Fibroblast of skin of left quadriceps (primary cell): Measurements from ENCODE around the gene PTPN4.
A peak's percentile ranks its signal among the peaks of the same experiment; 100 is the strongest.
"Not testable (repeated sequence)": the region's sequence is repeated elsewhere in the genome, so short reads cannot be mapped to it uniquely, and the experiment has no call there.

ENCODE experiments used
- DNase-seq, 2 experiments: peaks; one replicate each; pipeline ENCODE4 v3.0.0-alpha.2; 2013; ENCODE audit warnings: low read depth in 2 of 2

Gene PTPN4

GRCh38 chr2:119941981-119942513, 182.3 kb downstream of the PTPN4 start:
- DNase-seq, result no peak

GRCh38 chr2:119943058-119943457, 183.3 kb downstream of the PTPN4 start:
- peak; percentile 1 to 14 for DNase-seq

- no peak for DNase-seq
These were observed 187.8 kb downstream of the PTPN4 start for GRCh38 chr2:119947535-119947934.

- DNase-seq, result no peak
These were observed 191.2 kb downstream of the PTPN4 start for GRCh38 chr2:119950966-119951365.

- DNase-seq, result peak; percentile 8
These were observed 199.0 kb downstream of the PTPN4 start for GRCh38 chr2:119958670-119959268.

GRCh38 chr2:119960821-119961220, 201.1 kb downstream of the PTPN4 start:
- DNase-seq, result peak; percentile 79 to 85

GRCh38 chr2:119981896-119982295, 222.2 kb downstream of the PTPN4 start:
- DNase-seq, result no peak

- DNase-seq, result no peak
These were observed 222.8 kb downstream of the PTPN4 start for GRCh38 chr2:119982506-119982905.

GRCh38 chr2:119983108-119983507, 223.4 kb downstream of the PTPN4 start:
- DNase-seq, result no peak

GRCh38 chr2:119996148-119996547, 236.4 kb downstream of the PTPN4 start:
- DNase-seq, result no peak

- DNase-seq, result not testable (repeated sequence)
These were observed 237.5 kb downstream of the PTPN4 start for GRCh38 chr2:119996896-119997891.

GRCh38 chr2:120001471-120001870, 241.7 kb downstream of the PTPN4 start:
- no peak for DNase-seq

GRCh38 chr2:120004254-120004653, 244.5 kb downstream of the PTPN4 start:
- no peak for DNase-seq

- DNase-seq, result no peak
These were observed 246.3 kb downstream of the PTPN4 start for GRCh38 chr2:120005834-120006521.

GRCh38 chr2:120007851-120008250, 248.1 kb downstream of the PTPN4 start:
- DNase-seq, result no peak

- DNase-seq, result no peak
These were observed 252.6 kb downstream of the PTPN4 start for GRCh38 chr2:120012363-120012762.

- peak; percentile 87 to 89 for DNase-seq
These were observed 253.3 kb downstream of the PTPN4 start, which contains the start of gene EPB41L5 for GRCh38 chr2:120012771-120013596. EPB41L5 (plus strand) TSS chr2:120013077; CDS start chr2:120019085, 6,008 bp downstream.

GRCh38 chr2:120013597-120014223, 254.0 kb downstream of the PTPN4 start:
- no peak for DNase-seq

- DNase-seq, result no peak
These were observed 254.7 kb downstream of the PTPN4 start for GRCh38 chr2:120014226-120014980.

- no peak for DNase-seq
These were observed 257.1 kb downstream of the PTPN4 start for GRCh38 chr2:120016800-120017199.
